ENCODE measurements around the gene FNDC3B.

FNDC3B gene

GRCh38 chr3:172131746-172132145 is 92.4 kb downstream of the FNDC3B start:
- no peaks in the 10 kb centered on the region for H3K27me3 ChIP-seq (ENCODE audit: low read depth, low read length)
- TF ChIP-seq CTCF (IDR thresholded peaks at IDR 0.05; ENCODE audit: low read depth, low read length): no peak
- no peak for TF ChIP-seq EZH2phosphoT487 (IDR thresholded peaks at IDR 0.05; ENCODE audit: low read depth)
- no peak overlapping the region for H3K27ac ChIP-seq (ENCODE audit: low read length)
- no peak overlapping the region for H3K4me3 ChIP-seq (ENCODE audit: low read length)
- no peaks in the 10 kb centered on the region for H3K36me3 ChIP-seq (replicated peaks; ENCODE audit: low read depth, low read length)
- H3K79me2 ChIP-seq (ENCODE audit: low read length): no peaks in the 10 kb centered on the region
- no peaks in the 10 kb centered on the region for H3K9me3 ChIP-seq (ENCODE audit: insufficient read depth, low read length)
- no peak overlapping the region for H3K4me2 ChIP-seq (ENCODE audit: low read length)
- no peak overlapping the region for H3K9ac ChIP-seq (ENCODE audit: low read length)
- H2AFZ ChIP-seq (ENCODE audit: low read depth, low read length): no peak overlapping the region
- peaks cover 4% of the 10 kb centered on the region for H3K4me1 ChIP-seq (ENCODE audit: low read length)
- H4K20me1 ChIP-seq (ENCODE audit: insufficient read depth, low read length): peaks cover 15% of the 10 kb centered on the region; the same call in 1 of the 2 replicates

DNA sequence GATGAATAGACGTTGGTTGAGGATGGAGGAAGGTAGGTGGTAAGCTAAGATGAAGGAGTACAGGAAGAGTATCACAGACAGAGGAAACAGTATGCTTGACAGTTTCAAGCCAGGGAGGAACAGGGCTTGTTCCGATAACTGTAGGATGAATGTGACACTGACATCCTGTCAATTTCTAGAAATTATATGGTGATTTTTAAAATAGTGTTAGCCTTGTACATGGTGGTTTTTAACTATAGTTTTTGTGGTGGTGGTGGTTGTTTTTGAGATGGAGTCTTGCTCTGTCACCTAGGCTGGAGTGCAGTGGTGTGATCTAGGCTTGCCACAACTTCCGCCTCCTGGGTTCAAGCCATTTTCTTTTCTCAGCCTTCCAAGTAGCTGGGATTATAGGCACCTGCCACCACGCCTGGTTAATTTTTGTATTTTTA is 92.8 kb downstream of the FNDC3B start:
- TF ChIP-seq EZH2phosphoT487 (IDR thresholded peaks at IDR 0.05; ENCODE audit: low read depth): no peak
- TF ChIP-seq CTCF (IDR thresholded peaks at IDR 0.05; ENCODE audit: low read depth, low read length): no peak
- no peaks in the 10 kb centered on the region for H3K36me3 ChIP-seq (replicated peaks; ENCODE audit: low read depth, low read length)
- no peak overlapping the region for H3K27ac ChIP-seq (ENCODE audit: low read length)
- no peak overlapping the region for H2AFZ ChIP-seq (ENCODE audit: low read depth, low read length)
- peaks cover 4% of the 10 kb centered on the region for H3K4me1 ChIP-seq (ENCODE audit: low read length)
- H3K9me3 ChIP-seq (ENCODE audit: insufficient read depth, low read length): no peaks in the 10 kb centered on the region
- no peaks in the 10 kb centered on the region for H3K27me3 ChIP-seq (ENCODE audit: low read depth, low read length)
- no peak overlapping the region for H3K9ac ChIP-seq (ENCODE audit: low read length)
- H4K20me1 ChIP-seq (ENCODE audit: insufficient read depth, low read length): peaks cover 15% of the 10 kb centered on the region; the same call in 1 of the 2 replicates
- H3K4me3 ChIP-seq (ENCODE audit: low read length): no peak overlapping the region
- no peaks in the 10 kb centered on the region for H3K79me2 ChIP-seq (ENCODE audit: low read length)
- H3K4me2 ChIP-seq (ENCODE audit: low read length): no peak overlapping the region

DNA sequence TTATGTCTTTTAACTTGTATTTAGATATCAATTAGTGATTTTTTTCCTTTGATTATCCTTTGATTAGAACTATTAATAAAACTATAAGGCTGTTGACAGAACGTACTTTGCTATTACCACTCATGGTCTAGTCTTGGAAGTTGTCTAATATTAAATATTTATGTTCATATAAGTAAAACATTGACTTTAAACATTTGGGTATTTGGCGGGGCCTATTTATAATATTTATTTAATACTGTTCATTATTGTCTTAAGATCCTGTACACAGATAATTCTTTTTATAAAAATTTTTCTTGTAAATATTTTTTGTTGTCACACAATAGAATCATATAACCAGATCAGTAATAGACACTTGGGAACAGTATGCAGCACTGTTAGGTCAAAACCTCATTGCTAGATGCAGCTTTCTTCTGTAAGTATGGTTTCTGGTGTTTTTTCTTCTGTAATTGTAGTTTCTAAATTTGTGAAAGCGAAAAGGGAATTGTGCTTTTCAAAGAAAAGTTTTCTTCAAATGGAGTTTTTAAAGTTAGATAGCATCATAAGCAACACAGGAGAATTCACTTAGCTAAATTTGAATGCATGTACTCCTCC is 93.4 kb downstream of the FNDC3B start:
- H3K27ac ChIP-seq (ENCODE audit: low read length): no peak overlapping the region
- H3K4me1 ChIP-seq (ENCODE audit: low read length): peaks cover 4% of the 10 kb centered on the region
- TF ChIP-seq EZH2phosphoT487 (IDR thresholded peaks at IDR 0.05; ENCODE audit: low read depth): no peak
- TF ChIP-seq CTCF (IDR thresholded peaks at IDR 0.05; ENCODE audit: low read depth, low read length): no peak

DNA sequence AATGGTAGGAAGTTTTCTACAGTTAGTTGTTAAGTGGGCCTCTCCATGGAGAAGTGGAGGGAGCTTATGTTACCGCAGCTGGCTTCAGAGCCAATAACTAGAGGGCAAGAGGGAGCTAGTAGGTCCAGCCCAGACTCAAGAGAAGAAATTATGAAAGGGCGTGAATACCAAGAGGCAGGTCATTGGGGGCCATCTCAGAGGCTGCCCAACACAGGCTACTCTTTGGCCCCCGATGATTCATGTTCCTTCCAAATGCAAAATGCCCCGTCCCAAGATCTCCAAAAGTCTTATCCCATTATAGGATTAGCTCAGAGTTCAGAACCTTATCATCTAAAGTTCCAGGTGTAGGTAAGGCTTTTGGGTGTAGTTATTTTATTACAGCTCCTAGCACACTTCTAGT is 94.5 kb downstream of the FNDC3B start:
- no peak overlapping the region for H3K9ac ChIP-seq (ENCODE audit: low read length)
- peaks cover 25% of the 10 kb centered on the region; the same call in 1 of the 2 replicates for H4K20me1 ChIP-seq (ENCODE audit: insufficient read depth, low read length)
- H3K9me3 ChIP-seq (ENCODE audit: insufficient read depth, low read length): no peaks in the 10 kb centered on the region
- no peak overlapping the region for H2AFZ ChIP-seq (ENCODE audit: low read depth, low read length)
- H3K79me2 ChIP-seq (ENCODE audit: low read length): no peaks in the 10 kb centered on the region
- H3K27ac ChIP-seq (ENCODE audit: low read length): no peak overlapping the region
- TF ChIP-seq EZH2phosphoT487 (IDR thresholded peaks at IDR 0.05; ENCODE audit: low read depth) (no peak), CTCF (IDR thresholded peaks at IDR 0.05; ENCODE audit: low read depth, low read length) (no peak)
- H3K4me2 ChIP-seq (ENCODE audit: low read length): no peak overlapping the region
- H3K36me3 ChIP-seq (replicated peaks; ENCODE audit: low read depth, low read length): no peaks in the 10 kb centered on the region
- H3K4me3 ChIP-seq (ENCODE audit: low read length): no peak overlapping the region
- no peaks in the 10 kb centered on the region for H3K27me3 ChIP-seq (ENCODE audit: low read depth, low read length)
- H3K4me1 ChIP-seq (ENCODE audit: low read length): peaks cover 14% of the 10 kb centered on the region

More for the DNA sequence above, 93.4 kb downstream of the FNDC3B start:
- Histone ChIP-seq H2AFZ (ENCODE audit: low read depth, low read length) (no peak overlapping the region), H3K36me3 (replicated peaks; ENCODE audit: low read depth, low read length) (no peaks in the 10 kb centered on the region), H3K4me2 (ENCODE audit: low read length) (no peak overlapping the region), H3K27me3 (ENCODE audit: low read depth, low read length) (no peaks in the 10 kb centered on the region), H3K9me3 (ENCODE audit: insufficient read depth, low read length) (no peaks in the 10 kb centered on the region), H3K4me3 (ENCODE audit: low read length) (no peak overlapping the region), H4K20me1 (ENCODE audit: insufficient read depth, low read length) (peaks cover 20% of the 10 kb centered on the region; the same call in 1 of the 2 replicates), H3K79me2 (ENCODE audit: low read length) (no peaks in the 10 kb centered on the region), H3K9ac (ENCODE audit: low read length) (no peak overlapping the region)

All from OCI-LY3 (cell line).